ENCODE measurements around the gene AIM2. TPM values are rescaled to one million over a fixed set of nuclear protein-coding genes. Genes with fewer than 3 reads are reported as not detected.
A peak's percentile ranks its signal among the peaks of the same experiment; 100 is the strongest.

The AIM2 gene
- polyA plus RNA-seq, 1 of the 3 experiments (the other 2 are of a cell fraction): 1.1 TPM

GRCh38 chr1:159123587-159123986, 47.0 kb upstream of the AIM2 start (continued):
- no peak for TF ChIP-seq RFX5 (IDR thresholded peaks at IDR 0.05; ENCODE audit: low read length)

GRCh38 chr1:159122005-159122621, 45.5 kb upstream of the AIM2 start:
- no peaks in the 10 kb centered on the region for H3F3A ChIP-seq (replicated peaks; ENCODE audit: insufficient read depth)
- ChIA-PET POLR2A (no interaction called here), CTCF (interaction anchor here (0.9 to 2.2 kb wide), 5 partner anchors 10 to 92 kb away, joined by 3 to 15 read pairs (median 10); no protein-coding TSS in a partner anchor)
- 6% methylated on average over 2 of the region's 2 CpGs for WGBS (ENCODE audit: low lambda C conversion rate)
- H3K9me3 ChIP-seq: no peaks in the 10 kb centered on the region
- no peaks in the 10 kb centered on the region; a peak in 1 of 4 replicates for H3K4me1 ChIP-seq (ENCODE audit: control insufficient read depth in 1 of 2, insufficient read depth in 2 of 2, low read depth in 1 of 2, low read length in 1 of 2)
- H2AFZ ChIP-seq (ENCODE audit: low read depth): no peak overlapping the region
- H3K4me3 ChIP-seq (ENCODE audit: low read depth in 2 of 2, low read length in 1 of 2): no peak overlapping the region
- H3K27me3 ChIP-seq (ENCODE audit: insufficient read depth): peaks cover 24% of the 10 kb centered on the region; the same call in 1 of the 2 replicates
- H3K4me2 ChIP-seq: no peak overlapping the region
- H4K20me1 ChIP-seq (ENCODE audit: insufficient read depth): no peaks in the 10 kb centered on the region
- no peaks in the 10 kb centered on the region for H3K79me2 ChIP-seq (ENCODE audit: insufficient read depth)
- no peaks in the 10 kb centered on the region for H3K9me2 ChIP-seq
- H3K27ac ChIP-seq (ENCODE audit: low read depth in 2 of 2, low read length in 1 of 2): no peak overlapping the region; a peak in 1 of 4 replicates
- no peak for DNase-seq
- no peak overlapping the region for H3K9ac ChIP-seq
- H3K36me3 ChIP-seq (replicated peaks in 1 of 2; ENCODE audit: control insufficient read depth in 1 of 2, insufficient read depth in 2 of 2, low read length in 1 of 2): no peaks in the 10 kb centered on the region
- TF ChIP-seq CTCF (IDR thresholded peaks at IDR 0.05) (no peak), ELF1 (IDR thresholded peaks at IDR 0.05) (no peak), GATA2 (CRISPR knock-in tag; IDR thresholded peaks at IDR 0.05) (no peak), PBX3 (IDR thresholded peaks at IDR 0.05) (peak; percentile 45; the same call in 1 of the 2 replicates), USF1 (IDR thresholded peaks at IDR 0.05; ENCODE audit: borderline replicate concordance, low read depth) (no peak), FOXM1 (IDR thresholded peaks at IDR 0.05; ENCODE audit: low read depth) (no peak), IRF3 (IDR thresholded peaks at IDR 0.05; ENCODE audit: low read depth, low read length) (no peak), MEF2A (IDR thresholded peaks at IDR 0.05; ENCODE audit: borderline replicate concordance, low read depth) (no peak), JUND (IDR thresholded peaks at IDR 0.05) (peak; percentile 43), TAF1 (IDR thresholded peaks at IDR 0.05; ENCODE audit: borderline replicate concordance, low read depth, low read length) (no peak), RFX5 (IDR thresholded peaks at IDR 0.05; ENCODE audit: low read length) (no peak), EP300 (IDR thresholded peaks at IDR 0.05; ENCODE audit: borderline replicate concordance in 1 of 2, low read depth in 1 of 2, low read length in 1 of 2) (no peak), SIN3A (IDR thresholded peaks at IDR 0.05; ENCODE audit: borderline replicate concordance, low read depth, low read length) (no peak), RCOR1 (IDR thresholded peaks at IDR 0.05; ENCODE audit: low read length) (no peak), ZBTB33 (IDR thresholded peaks at IDR 0.05; ENCODE audit: borderline replicate concordance, low read depth) (no peak), REST (IDR thresholded peaks at IDR 0.05; ENCODE audit: low read depth, low read length) (no peak), GABPA (IDR thresholded peaks at IDR 0.05; ENCODE audit: low read depth) (no peak), RXRA (IDR thresholded peaks at IDR 0.05; ENCODE audit: borderline replicate concordance, low read depth) (no peak), FOSL2 (IDR thresholded peaks at IDR 0.05; ENCODE audit: borderline replicate concordance, low read depth) (peak; percentile 32; the same call in 1 of the 2 replicates), NFIC (IDR thresholded peaks at IDR 0.05; ENCODE audit: borderline replicate concordance) (peak; percentile 55), CHD2 (IDR thresholded peaks at IDR 0.05; ENCODE audit: low read length, partially characterized antibody) (no peak)

All from SK-N-SH (cell line).